ENCODE measurements around the gene CYP2C19.
"Not testable (repeated sequence)": the region's sequence is repeated elsewhere in the genome, so short reads cannot be mapped to it uniquely, and the experiment has no call there.

The CYP2C19 gene

GRCh38 chr10:94889123-94889522 is 126.6 kb downstream of the CYP2C19 start:
- Histone ChIP-seq H3K9ac (ENCODE audit: low read depth, low read length) (no peak overlapping the region), H3K4me3 (ENCODE audit: low read length) (no peak overlapping the region), H3K36me3 (ENCODE audit: insufficient read depth, low read depth, low read length) (no peaks in the 10 kb centered on the region), H3K27me3 (ENCODE audit: insufficient read depth, low read length) (no peaks in the 10 kb centered on the region), H3K27ac (ENCODE audit: low read length) (no peak overlapping the region), H3K4me1 (ENCODE audit: insufficient read depth, low read length) (no peaks in the 10 kb centered on the region), H3K9me3 (ENCODE audit: insufficient read depth, low read depth, low read length) (peaks cover 5% of the 10 kb centered on the region; the same call in 1 of the 2 replicates)

GRCh38 chr10:94890264-94891022 is 128.0 kb downstream of the CYP2C19 start:
- Histone ChIP-seq H3K4me1 (ENCODE audit: insufficient read depth, low read length) (no peaks in the 10 kb centered on the region), H3K4me3 (ENCODE audit: low read length) (no peak overlapping the region), H3K27ac (ENCODE audit: low read length) (no peak overlapping the region), H3K9me3 (ENCODE audit: insufficient read depth, low read depth, low read length) (peaks cover 5% of the 10 kb centered on the region; the same call in 1 of the 2 replicates), H3K27me3 (ENCODE audit: insufficient read depth, low read length) (no peaks in the 10 kb centered on the region), H3K36me3 (ENCODE audit: insufficient read depth, low read depth, low read length) (no peaks in the 10 kb centered on the region), H3K9ac (ENCODE audit: low read depth, low read length) (no peak overlapping the region)

- H3K27me3 ChIP-seq (ENCODE audit: insufficient read depth, low read length); H3K36me3 ChIP-seq (ENCODE audit: insufficient read depth, low read depth, low read length); H3K9ac ChIP-seq (ENCODE audit: low read depth, low read length); H3K27ac ChIP-seq (ENCODE audit: low read length); H3K9me3 ChIP-seq (ENCODE audit: insufficient read depth, low read depth, low read length); H3K4me1 ChIP-seq (ENCODE audit: insufficient read depth, low read length); H3K4me3 ChIP-seq (ENCODE audit: low read length): not testable (repeated sequence)
These were observed 135.9 kb downstream of the CYP2C19 start for GRCh38 chr10:94898414-94898813.

GRCh38 chr10:94902080-94902479 is 139.6 kb downstream of the CYP2C19 start:
- Histone ChIP-seq H3K4me3 (ENCODE audit: low read length) (no peak overlapping the region), H3K9me3 (ENCODE audit: insufficient read depth, low read depth, low read length) (peaks cover 8% of the 10 kb centered on the region; the same call in 1 of the 2 replicates), H3K9ac (ENCODE audit: low read depth, low read length) (no peak overlapping the region), H3K27ac (ENCODE audit: low read length) (no peak overlapping the region), H3K36me3 (ENCODE audit: insufficient read depth, low read depth, low read length) (no peaks in the 10 kb centered on the region), H3K4me1 (ENCODE audit: insufficient read depth, low read length) (no peaks in the 10 kb centered on the region), H3K27me3 (ENCODE audit: insufficient read depth, low read length) (no peaks in the 10 kb centered on the region)

- no peak overlapping the region for H3K4me3 ChIP-seq (ENCODE audit: low read length)
- H3K9ac ChIP-seq (ENCODE audit: low read depth, low read length) = no peak overlapping the region
- H3K27me3 ChIP-seq (ENCODE audit: insufficient read depth, low read length) = no peaks in the 10 kb centered on the region
- H3K4me1 ChIP-seq (ENCODE audit: insufficient read depth, low read length) = no peaks in the 10 kb centered on the region
- H3K27ac ChIP-seq (ENCODE audit: low read length) = no peak overlapping the region
- no peaks in the 10 kb centered on the region for H3K36me3 ChIP-seq (ENCODE audit: insufficient read depth, low read depth, low read length)
- peaks cover 11% of the 10 kb centered on the region; the same call in 1 of the 2 replicates for H3K9me3 ChIP-seq (ENCODE audit: insufficient read depth, low read depth, low read length)
These were observed 140.1 kb downstream of the CYP2C19 start for GRCh38 chr10:94902570-94902969.

Measured in iPS-20b (cell line).